ENCODE data around the gene PRKAG2.

The PRKAG2 gene

DNA sequence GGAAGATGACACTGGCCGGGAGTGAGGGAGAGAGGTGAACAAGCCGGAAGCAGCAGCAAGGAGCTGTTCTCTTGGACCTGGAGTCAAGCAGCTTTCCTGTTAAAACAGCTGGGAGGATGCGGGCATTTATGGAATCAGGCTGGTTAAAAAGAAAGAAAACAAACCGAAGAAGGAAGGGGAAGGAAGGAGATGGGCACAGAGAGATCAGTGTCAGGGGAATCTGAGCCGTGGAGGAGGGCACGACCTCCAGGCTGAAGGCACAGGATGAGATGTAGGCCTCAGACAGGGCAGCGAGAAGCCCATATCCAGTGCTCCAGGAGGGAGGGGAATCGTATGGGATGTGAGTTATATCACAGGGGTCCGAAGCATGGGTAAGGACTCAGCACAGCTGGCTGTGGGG is 251.3 kb downstream of the PRKAG2 start:
- no peak overlapping the region for H3K27ac ChIP-seq
- TF ChIP-seq CTCF (conservative IDR thresholded peaks at IDR 0.05; ENCODE audit: low read depth): no peak
- ChIA-PET CTCF (interaction anchor here (1.1 to 1.2 kb wide), 2 partner anchors 120 to 132 kb away, joined by 3 read pairs; no protein-coding TSS in a partner anchor), POLR2A (ENCODE audit: low non-redundant PET) (no interaction called here)
- no peak for DNase-seq (ENCODE audit: low spot score)

DNA sequence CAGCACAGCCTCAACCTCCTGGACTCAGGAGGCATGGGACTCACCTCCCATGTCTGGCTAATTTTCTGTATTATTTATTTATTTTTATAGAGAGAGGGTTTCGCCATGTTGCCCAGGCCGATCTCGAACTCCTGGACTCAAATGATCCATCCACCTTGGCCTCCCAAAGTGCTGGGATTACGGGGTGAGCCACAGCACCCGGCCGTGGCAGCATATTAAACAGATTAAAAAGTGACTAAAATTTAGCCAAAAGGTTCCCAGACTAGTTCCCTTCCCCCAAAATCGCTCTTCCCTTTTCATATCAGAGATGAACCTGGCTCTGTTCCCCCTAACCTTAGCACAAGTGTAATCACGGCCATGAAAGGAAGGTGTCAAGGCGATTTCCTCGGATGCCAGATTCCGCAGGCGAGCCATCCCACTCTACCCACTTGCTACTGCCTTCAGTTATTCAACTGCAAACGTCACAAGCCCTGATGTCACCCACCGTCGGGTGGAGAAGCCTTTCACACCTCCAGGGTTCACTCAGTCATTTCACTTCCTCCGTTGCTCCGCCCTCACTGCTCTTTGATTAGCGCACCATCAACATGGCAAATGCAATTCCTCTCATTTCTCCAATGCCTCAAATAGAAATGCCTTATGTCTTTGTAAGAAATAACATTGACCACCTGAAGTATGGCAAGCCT is 252.5 kb downstream of the PRKAG2 start:
- CTCF ChIA-PET: no interaction called here
- no peak for DNase-seq (ENCODE audit: low spot score)
- POLR2A ChIA-PET (ENCODE audit: low non-redundant PET): no interaction called here

GRCh38 chr7:151623766-151624165 is 253.1 kb downstream of the PRKAG2 start:
- CTCF ChIA-PET: no interaction called here
- no peak overlapping the region for H3K27ac ChIP-seq
- no peak for DNase-seq (ENCODE audit: low spot score)
- no peak for TF ChIP-seq CTCF (conservative IDR thresholded peaks at IDR 0.05; ENCODE audit: low read depth)
- POLR2A ChIA-PET (ENCODE audit: low non-redundant PET): no interaction called here

More for the DNA sequence above, 252.5 kb downstream of the PRKAG2 start:
- no peak overlapping the region for H3K27ac ChIP-seq
- no peak for TF ChIP-seq CTCF (conservative IDR thresholded peaks at IDR 0.05; ENCODE audit: low read depth)

GRCh38 chr7:151621961-151622360 is 255.0 kb downstream of the PRKAG2 start:
- POLR2A ChIA-PET (ENCODE audit: low non-redundant PET): no interaction called here
- no peak overlapping the region for H3K27ac ChIP-seq
- TF ChIP-seq CTCF (conservative IDR thresholded peaks at IDR 0.05; ENCODE audit: low read depth): no peak
- CTCF ChIA-PET: interaction anchor here (0.6 kb wide), 2 partner anchors 92 to 121 kb away, joined by 3 to 4 read pairs; no protein-coding TSS in a partner anchor
- no peak for DNase-seq (ENCODE audit: low spot score)

- DNase-seq (ENCODE audit: low spot score): no peak
- CTCF ChIA-PET: no interaction called here
Observed at GRCh38 chr7:151616443-151617213, 260.3 kb downstream of the PRKAG2 start.

DNA sequence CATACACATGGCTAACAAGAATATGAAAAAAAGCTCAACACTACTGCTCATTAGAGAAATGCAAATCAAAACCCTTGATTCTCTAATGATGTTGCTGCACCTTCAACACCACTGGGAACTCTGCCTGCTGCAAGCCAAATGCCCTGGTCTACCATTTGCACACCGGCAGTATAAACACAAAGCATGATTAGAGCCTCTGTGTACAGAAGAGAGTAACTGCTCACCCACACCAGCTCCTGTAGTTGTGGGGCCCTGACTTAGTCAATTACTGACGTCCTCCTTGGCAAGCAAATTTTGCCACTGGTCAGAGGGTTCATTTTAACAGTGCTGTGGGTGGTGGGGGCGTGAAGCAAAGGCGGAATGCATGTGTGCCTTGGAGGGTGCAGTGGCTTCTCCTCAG is 261.1 kb downstream of the PRKAG2 start:
- POLR2A ChIA-PET (ENCODE audit: low non-redundant PET): no interaction called here
- CTCF ChIA-PET: no interaction called here
- no peak overlapping the region for H3K27ac ChIP-seq
- no peak for DNase-seq (ENCODE audit: low spot score)
- TF ChIP-seq CTCF (conservative IDR thresholded peaks at IDR 0.05; ENCODE audit: low read depth): no peak

More at GRCh38 chr7:151616443-151617213, 260.3 kb downstream of the PRKAG2 start:
- TF ChIP-seq CTCF (conservative IDR thresholded peaks at IDR 0.05; ENCODE audit: low read depth): no peak
- POLR2A ChIA-PET (ENCODE audit: low non-redundant PET): no interaction called here
- no peak overlapping the region for H3K27ac ChIP-seq

Measured in RWPE1 (cell line).